Stomach (tissue), 4 donors: ENCODE measurements around the gene KDELR1.

Experiments
- EP300 ChIP-seq: sonication (generic); formaldehyde crosslinking; IDR thresholded peaks from one replicate; pipeline ENCODE4 v1.6.1; 2017; ENCODE audit warnings: antibody characterized with exemption
- POLR2A ChIP-seq, 4 donors: fragments of 450-650 bp; IDR thresholded peaks; one replicate each; pipeline ENCODE4 v1.6.1; 2016; ENCODE audit warnings: antibody characterized with exemption in 4 of 4, control low read depth in 2 of 4, mild to moderate bottlenecking in 1 of 4, moderate library complexity in 1 of 4
- TF ChIP-seq, protein P1 (sequence below), 7 experiments: fragments of 450-650 bp in 4 of 7; fragments of 200-600 bp in 3 of 7; sonication (generic) in 3 of 7; IDR thresholded peaks; one replicate each; pipeline ENCODE4 v1.5.1; 2016 to 2019; ENCODE audit warnings: antibody characterized with exemption in 7 of 7, control low read depth in 2 of 7, mild to moderate bottlenecking in 1 of 7

DNA sequence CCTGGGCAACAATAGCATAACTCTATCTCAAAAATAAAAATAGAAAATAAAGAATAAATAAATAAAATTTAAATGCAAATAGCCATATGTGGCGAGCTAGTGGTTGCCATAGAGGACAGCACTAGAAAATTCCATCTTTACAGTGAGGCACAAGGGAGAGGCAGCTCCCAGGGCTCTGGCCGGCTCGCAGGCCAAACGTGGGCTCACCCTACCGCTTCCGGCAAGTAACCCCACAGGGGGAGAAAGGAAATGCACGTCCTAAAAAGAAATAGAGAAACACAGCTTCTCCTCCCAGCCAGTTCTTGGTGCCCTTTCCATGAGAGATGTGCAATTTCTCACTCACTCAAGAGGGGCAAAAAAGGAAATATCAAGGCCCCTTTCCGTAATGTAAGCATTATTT is 42.0 kb upstream of the KDELR1 start:
- TF ChIP-seq EP300, result no peak
- TF ChIP-seq, protein P1, sequence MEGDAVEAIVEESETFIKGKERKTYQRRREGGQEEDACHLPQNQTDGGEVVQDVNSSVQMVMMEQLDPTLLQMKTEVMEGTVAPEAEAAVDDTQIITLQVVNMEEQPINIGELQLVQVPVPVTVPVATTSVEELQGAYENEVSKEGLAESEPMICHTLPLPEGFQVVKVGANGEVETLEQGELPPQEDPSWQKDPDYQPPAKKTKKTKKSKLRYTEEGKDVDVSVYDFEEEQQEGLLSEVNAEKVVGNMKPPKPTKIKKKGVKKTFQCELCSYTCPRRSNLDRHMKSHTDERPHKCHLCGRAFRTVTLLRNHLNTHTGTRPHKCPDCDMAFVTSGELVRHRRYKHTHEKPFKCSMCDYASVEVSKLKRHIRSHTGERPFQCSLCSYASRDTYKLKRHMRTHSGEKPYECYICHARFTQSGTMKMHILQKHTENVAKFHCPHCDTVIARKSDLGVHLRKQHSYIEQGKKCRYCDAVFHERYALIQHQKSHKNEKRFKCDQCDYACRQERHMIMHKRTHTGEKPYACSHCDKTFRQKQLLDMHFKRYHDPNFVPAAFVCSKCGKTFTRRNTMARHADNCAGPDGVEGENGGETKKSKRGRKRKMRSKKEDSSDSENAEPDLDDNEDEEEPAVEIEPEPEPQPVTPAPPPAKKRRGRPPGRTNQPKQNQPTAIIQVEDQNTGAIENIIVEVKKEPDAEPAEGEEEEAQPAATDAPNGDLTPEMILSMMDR (IDR thresholded peaks at IDR 0.05), result no peak
- no peak for TF ChIP-seq POLR2A (IDR thresholded peaks at IDR 0.05)
